RPMI7951 (cell line): Measurements from ENCODE around the gene GRM7. TPM values are rescaled to one million over a fixed set of nuclear protein-coding genes. Genes with fewer than 3 reads are reported as not detected.

Experiments used
- DNase-seq: peaks from one replicate; pipeline ENCODE4 v3.0.0-alpha.2; 2012; ENCODE audit warnings: low read depth
- total RNA-seq: library from RNA; depleted of rRNA; stranded (reverse); fragments of >200 nt; shearing (Covaris generic); gene quantifications from 2 replicates; pipeline ENCODE4 v1.2.3, GENCODE V29; 2014

Gene GRM7
- total RNA-seq, 1 experiment from 2014 or later: not detected

- DNase-seq: no peak
Observed at GRCh38 chr3:7397097-7397496, 536.2 kb downstream of the GRM7 start.

- no peak for DNase-seq
Observed at GRCh38 chr3:7400360-7400759, 539.4 kb downstream of the GRM7 start.

- no peak for DNase-seq
Observed at GRCh38 chr3:7401418-7401817, 540.5 kb downstream of the GRM7 start.

GRCh38 chr3:7407107-7407506 is 546.2 kb downstream of the GRM7 start:
- DNase-seq: no peak

- no peak for DNase-seq
Observed at GRCh38 chr3:7410782-7411181, 549.9 kb downstream of the GRM7 start.

GRCh38 chr3:7421065-7421464 is 560.1 kb downstream of the GRM7 start:
- no peak for DNase-seq

- DNase-seq: no peak
Observed at GRCh38 chr3:7423036-7423435, 562.1 kb downstream of the GRM7 start.

GRCh38 chr3:7423995-7424394 is 563.1 kb downstream of the GRM7 start:
- DNase-seq: no peak

- no peak for DNase-seq
Observed at GRCh38 chr3:7428206-7428718, 567.3 kb downstream of the GRM7 start.

GRCh38 chr3:7432610-7433009 is 571.7 kb downstream of the GRM7 start:
- DNase-seq: no peak

GRCh38 chr3:7433073-7433472 is 572.2 kb downstream of the GRM7 start:
- no peak for DNase-seq

- DNase-seq: no peak
Observed at GRCh38 chr3:7436542-7436941, 575.6 kb downstream of the GRM7 start.

GRCh38 chr3:7437231-7437630 is 576.3 kb downstream of the GRM7 start:
- DNase-seq: no peak

- no peak for DNase-seq
Observed at GRCh38 chr3:7439101-7439680, 578.3 kb downstream of the GRM7 start.

- DNase-seq: no peak
Observed at GRCh38 chr3:7444886-7445285, 584.0 kb downstream of the GRM7 start.

- DNase-seq: no peak
Observed at GRCh38 chr3:7445331-7445730, 584.4 kb downstream of the GRM7 start.

GRCh38 chr3:7447197-7447769 is 586.4 kb downstream of the GRM7 start:
- DNase-seq: no peak

GRCh38 chr3:7456386-7456785 is 595.5 kb downstream of the GRM7 start:
- no peak for DNase-seq

GRCh38 chr3:7461202-7461825 is 600.4 kb downstream of the GRM7 start:
- no peak for DNase-seq

GRCh38 chr3:7469866-7470265 is 609.0 kb downstream of the GRM7 start:
- no peak for DNase-seq

GRCh38 chr3:7484636-7485035 is 623.7 kb downstream of the GRM7 start:
- peak; percentile 24 for DNase-seq

GRCh38 chr3:7487763-7488162 is 626.8 kb downstream of the GRM7 start:
- peak; percentile 9 for DNase-seq

- no peak for DNase-seq
Observed at GRCh38 chr3:7489417-7489816, 628.5 kb downstream of the GRM7 start.
